ENCODE measurements around the gene KCTD10.
"Not testable (repeated sequence)": the region's sequence is repeated elsewhere in the genome, so short reads cannot be mapped to it uniquely, and the experiment has no call there.

KCTD10 gene

DNA sequence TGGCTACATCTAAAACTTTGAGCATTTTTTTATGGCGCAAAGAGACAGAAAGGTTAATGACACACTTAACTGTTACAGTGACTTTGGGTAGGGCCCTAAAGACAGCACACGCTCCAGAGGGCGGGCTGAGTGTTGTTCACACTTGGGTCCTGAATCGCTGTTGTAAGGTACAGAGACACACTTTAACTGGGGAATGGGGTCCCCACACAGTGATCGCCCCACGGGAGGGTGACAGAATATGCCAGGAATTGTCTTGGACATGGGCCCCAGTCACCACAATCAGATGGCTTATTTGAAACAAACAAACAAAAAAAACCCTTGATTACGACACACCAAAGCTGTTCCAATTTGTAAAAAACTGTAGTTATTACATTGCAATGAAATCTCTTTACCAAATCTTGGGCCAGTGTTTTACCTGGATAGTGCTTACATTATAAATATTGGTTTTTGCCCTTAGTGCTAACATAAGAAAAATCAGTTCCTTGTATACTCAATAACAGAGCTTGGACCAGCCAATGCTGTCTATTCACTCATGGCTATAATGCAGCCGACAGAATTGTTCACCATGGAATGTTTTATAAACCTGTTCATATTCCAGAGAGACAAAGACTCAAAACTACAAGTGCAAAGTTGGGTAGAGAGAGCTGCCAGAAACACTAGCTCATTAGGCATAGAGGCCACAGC, 28.3 kb downstream of the KCTD10 start:
- DNase-seq (ENCODE audit: low spot score) = no peak

GRCh38 chr12:109448272-109448671, 28.8 kb downstream of the KCTD10 start:
- no peak for DNase-seq (ENCODE audit: low spot score)

DNA sequence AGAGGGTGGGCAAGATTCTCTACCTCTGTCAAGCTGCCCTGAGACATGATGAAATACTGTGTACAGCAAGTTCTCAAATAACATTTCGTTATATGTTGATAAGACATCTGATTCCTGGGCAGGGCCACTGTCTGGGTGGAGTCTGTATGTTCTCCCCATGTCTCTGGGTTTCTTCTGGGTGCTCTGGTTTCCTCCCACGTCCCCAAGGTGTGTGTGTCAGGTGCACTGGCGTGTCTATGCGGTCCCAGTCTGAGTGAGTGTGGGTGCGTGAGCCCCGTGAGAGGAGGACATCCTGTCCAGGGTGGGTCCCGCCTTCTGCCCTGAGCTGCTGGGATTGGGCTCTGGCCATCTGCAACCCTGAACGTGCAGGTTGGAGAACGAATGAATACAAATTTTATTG, 29.6 kb downstream of the KCTD10 start:
- no peak for DNase-seq (ENCODE audit: low spot score)

GRCh38 chr12:109446869-109447268, 30.2 kb downstream of the KCTD10 start:
- no peak for DNase-seq (ENCODE audit: low spot score)

DNA sequence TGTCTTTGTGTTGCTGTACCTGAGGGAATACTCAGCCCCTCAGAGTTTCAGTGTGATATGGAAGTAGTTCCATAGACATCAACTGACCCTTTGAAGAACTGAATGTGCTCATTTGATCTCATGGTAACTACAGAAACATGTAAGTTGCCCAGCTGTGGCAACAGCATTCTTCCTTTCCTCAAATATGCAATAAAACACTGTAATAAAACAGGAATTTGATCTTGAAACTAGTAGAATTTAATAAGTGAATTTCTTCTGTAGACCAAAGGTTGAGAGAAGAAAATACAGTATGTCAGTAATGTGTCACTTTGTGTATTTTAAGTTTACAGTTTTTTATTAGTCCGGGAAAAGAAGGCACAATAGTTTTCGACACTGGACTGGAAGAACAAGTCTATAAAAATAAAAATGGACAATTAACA, 31.9 kb downstream of the KCTD10 start:
- DNase-seq (ENCODE audit: low spot score) = no peak

DNA sequence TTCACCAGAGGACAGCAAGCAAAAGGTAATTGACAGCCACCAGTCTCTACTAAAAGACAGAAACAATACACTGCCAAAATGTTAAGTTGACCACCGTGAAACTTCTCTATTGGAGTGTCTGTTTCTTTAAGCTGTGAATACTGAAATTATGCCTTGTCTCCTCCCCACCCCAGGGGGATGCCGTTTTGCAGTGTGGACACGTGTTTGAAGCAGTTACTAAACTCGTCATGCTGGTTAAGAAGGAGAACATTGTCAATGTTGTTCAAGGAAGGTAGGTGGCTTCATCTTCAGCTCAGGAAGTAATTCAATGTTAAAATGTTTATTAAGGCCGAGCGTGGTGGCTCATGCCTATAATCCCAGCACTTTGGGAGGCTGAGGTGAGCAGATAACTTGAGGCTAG, 32.8 kb downstream of the KCTD10 start:
- no peak for DNase-seq (ENCODE audit: low spot score)

DNA sequence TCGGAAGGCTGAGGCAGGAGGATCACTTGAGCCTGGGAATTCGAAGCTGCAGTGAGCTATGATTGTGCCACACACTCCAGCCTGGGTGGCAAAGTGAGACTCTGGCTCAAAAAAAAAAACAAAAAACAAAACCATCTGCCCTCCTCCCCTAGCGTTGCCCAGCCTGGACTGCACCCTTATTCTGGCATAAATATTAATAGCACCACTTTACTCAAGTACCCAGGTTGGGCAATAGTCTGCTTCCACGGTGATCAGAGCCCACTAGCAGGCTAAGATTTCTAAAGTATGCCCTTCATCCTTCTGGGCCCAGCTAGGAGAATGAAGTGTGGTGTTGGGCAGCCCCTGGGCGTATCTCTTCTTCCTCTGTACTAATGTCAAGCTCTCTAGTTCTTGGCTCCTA, 33.3 kb downstream of the KCTD10 start:
- no peak for DNase-seq (ENCODE audit: low spot score)

- no peak for DNase-seq (ENCODE audit: low spot score)
These were observed 36.1 kb downstream of the KCTD10 start for GRCh38 chr12:109440851-109441490.

DNA sequence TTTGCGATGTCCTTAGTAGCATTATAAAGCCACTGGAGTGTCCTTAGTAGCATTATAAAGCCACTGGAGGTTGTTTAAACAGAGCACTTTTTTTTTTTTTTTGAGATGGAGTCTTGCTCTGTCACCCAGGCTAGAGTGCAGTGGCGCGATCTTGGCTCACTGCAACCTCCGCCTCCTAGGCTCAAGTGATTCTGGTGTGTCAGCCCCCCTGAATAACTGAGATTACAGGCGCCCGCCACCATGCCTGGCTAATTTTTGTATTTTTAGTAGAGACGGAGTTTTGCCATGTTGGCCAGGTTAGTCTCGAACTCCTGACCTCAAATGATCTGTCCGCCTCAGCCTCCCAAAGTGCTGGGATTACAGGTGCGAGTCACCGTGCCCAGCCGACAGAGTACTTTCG, 37.1 kb downstream of the KCTD10 start:
- DNase-seq (ENCODE audit: low spot score) = not testable (repeated sequence)

GRCh38 chr12:109439181-109439580, 37.9 kb downstream of the KCTD10 start:
- DNase-seq (ENCODE audit: low spot score) = no peak

DNA sequence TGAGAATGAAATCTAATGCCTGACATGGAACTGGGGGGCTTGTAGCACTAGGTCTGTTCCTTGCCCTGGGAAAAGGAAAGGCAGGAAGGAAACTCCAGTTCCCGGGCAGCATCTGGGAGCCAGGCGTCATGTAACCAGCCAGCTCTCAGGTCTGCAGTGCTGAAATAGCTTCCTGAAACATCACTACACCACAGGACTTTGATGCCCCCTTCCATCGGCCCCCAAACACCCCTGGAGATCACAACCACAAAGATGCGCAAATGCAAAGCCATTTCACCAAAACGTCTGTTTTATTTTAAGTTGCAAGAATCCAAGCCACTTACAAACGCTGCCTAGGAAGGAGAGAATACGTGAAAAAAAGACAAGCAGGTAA, 40.9 kb downstream of the KCTD10 start:
- no peak for DNase-seq (ENCODE audit: low spot score)

DNA sequence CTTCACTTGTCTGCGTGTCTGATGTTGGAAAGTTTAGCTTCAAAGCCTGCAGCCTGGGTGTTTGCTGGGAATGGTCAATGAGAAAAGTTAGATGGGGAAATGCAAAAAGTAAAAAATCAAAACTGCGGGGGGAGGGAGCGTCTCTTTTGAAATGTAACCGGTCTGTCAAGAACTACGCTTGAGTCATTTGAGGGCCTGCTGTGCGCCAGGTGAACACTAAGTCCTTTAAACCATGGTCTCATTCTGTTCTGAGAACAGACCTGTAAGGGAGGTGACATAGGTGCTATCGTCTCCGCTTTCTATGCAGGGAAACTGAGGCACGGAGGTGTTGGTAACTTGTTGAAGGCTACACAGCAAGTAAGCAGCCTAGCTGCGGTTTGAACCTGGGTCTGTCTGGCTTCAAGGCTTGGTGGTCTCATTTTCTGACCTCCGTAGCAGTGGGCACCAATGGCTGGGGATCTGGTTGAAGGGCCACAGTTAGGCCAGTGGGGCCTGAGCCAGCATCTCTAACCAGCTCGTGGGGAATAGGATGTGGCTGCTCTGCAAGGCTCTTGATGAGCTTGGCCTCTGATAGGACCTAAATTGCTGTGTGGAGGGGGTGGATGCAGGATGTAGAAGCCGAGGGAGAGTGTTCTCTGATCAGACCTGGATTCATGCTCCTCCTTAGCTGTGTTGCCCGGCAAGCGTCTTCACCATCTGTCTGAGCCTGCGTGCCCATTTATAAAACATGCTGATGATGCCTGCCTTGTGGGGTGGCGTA, 41.5 kb downstream of the KCTD10 start:
- no peak for DNase-seq (ENCODE audit: low spot score)

- no peak for DNase-seq (ENCODE audit: low spot score)
These were observed 42.5 kb downstream of the KCTD10 start for GRCh38 chr12:109434582-109434981.

DNA sequence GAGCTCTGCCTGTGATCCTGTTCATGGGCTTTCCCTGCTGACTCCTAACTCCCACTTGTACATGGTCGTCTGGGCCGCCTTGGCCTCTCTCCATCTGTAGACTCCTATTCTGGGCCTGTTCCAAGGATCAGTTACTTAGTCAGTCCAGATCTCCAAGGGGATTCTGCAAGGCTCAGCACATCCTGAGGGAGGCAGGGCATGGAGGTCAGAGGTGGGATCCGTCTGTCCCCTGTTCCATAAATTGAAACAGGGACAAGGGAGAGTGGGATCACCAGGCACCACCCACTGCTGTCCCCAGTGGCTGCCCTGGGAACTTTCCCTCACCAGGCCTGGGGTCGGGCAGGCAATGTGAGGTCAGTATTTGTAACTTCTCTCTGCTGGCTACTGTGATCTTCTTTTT, 43.5 kb downstream of the KCTD10 start:
- no peak for DNase-seq (ENCODE audit: low spot score)

GRCh38 chr12:109432842-109433304, 44.2 kb downstream of the KCTD10 start:
- DNase-seq (ENCODE audit: low spot score) = peak; percentile 16

- no peak for DNase-seq (ENCODE audit: low spot score)
These were observed 44.7 kb downstream of the KCTD10 start for GRCh38 chr12:109432431-109432830.

GRCh38 chr12:109430244-109430643, 46.9 kb downstream of the KCTD10 start:
- DNase-seq (ENCODE audit: low spot score) = no peak

- DNase-seq (ENCODE audit: low spot score) = not testable (repeated sequence)
These were observed 48.3 kb downstream of the KCTD10 start for GRCh38 chr12:109428804-109429203.

- peak; percentile 77 for DNase-seq (ENCODE audit: low spot score)
These were observed 49.0 kb downstream of the KCTD10 start for GRCh38 chr12:109428037-109428629.

DNA sequence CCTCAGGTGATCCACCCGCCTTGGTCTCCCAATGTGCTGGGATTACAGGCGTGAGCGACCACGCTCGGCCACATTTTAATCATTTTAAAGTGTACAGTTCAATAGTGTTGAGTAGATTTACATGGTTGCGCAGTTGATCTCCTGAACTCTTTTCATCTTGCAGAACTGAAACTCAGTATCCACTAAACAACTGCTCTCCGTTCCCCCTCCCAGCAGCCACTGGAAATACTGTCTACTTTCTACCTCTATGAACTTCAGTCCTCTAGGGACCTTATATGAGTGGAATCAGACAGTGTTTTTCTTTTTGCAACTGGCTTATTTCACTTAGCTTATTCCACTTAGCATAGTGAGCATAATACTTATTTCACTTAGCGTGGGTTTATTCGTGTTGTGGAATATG, 53.7 kb downstream of the KCTD10 start:
- DNase-seq (ENCODE audit: low spot score) = no peak

- DNase-seq (ENCODE audit: low spot score) = no peak
These were observed 54.8 kb downstream of the KCTD10 start for GRCh38 chr12:109422251-109422650.

DNA sequence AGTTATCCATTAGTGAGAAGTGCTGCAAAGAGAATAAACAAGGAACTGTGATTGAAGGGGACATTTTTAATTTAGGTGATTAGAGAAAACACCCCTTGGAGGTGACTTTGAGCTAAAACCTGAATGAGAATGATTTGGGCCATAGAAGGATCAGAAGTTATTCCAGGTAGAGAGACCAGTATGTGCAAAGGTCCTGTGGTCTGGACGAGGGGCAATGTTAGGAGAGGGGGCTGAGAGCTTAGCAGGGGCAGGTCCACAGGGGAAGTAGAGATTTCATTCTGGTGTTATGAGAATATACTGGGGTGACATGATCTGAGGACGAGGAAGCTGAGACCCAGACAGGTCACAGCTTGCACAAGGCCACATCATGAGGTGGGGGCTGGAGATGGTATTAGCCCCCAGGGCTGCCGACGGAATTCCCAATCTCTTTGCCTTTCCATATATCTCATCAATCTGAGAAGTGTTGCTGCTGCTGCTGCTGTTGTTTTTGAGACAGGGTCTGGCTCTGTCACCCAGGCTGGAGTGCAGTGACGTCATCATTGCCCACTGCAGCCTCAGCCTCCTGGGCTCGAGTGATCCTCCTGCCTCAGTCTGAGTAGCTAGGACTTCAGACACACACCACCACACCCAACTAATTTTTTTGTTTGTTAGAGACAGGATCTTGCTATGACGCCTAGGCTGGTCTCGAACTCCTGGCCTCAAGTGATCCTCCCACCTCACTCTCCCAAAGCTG, 55.6 kb downstream of the KCTD10 start:
- DNase-seq (ENCODE audit: low spot score) = no peak
